BE2C (cell line): Measurements from ENCODE around the gene PHF20. TPM values are rescaled to one million over a fixed set of nuclear protein-coding genes. Genes with fewer than 3 reads are reported as not detected.
"Not testable (repeated sequence)": the region's sequence is repeated elsewhere in the genome, so short reads cannot be mapped to it uniquely, and the experiment has no call there.

Source experiments
- DNase-seq: peaks from one replicate; pipeline ENCODE4 v3.0.0-alpha.2; 2020
- H3K27me3 ChIP-seq: fragments of 250-450 bp; sonication (Bioruptor Pico); 2 replicates; pipeline ENCODE4 v1.5.1; 2020; ENCODE audit warnings: mild to moderate bottlenecking
- H3K36me3 ChIP-seq: fragments of 250-450 bp; sonication (Bioruptor Pico); 2 replicates; pipeline ENCODE4 v1.5.1; 2020; ENCODE audit warnings: mild to moderate bottlenecking
- H3K4me1 ChIP-seq: fragments of 250-450 bp; sonication (Bioruptor Pico); 2 replicates; pipeline ENCODE4 v1.5.1; 2020
- H3K4me3 ChIP-seq: 2 replicates; pipeline ENCODE4 v1.5.1; 2011; ENCODE audit warnings: low read depth, low read length
- H3K9me3 ChIP-seq: fragments of 250-450 bp; sonication (Bioruptor Pico); 2 replicates; pipeline ENCODE4 v1.5.1; 2020
- polyA plus RNA-seq: library from polyadenylated mRNA; unstranded; fragments of >200 nt; gene quantifications from one replicate; pipeline ENCODE4 v1.2.1, GENCODE V29; 2012; ENCODE audit warnings: low read depth, missing spikeins; ENCODE audit not compliant: insufficient read length, insufficient read depth
- TF ChIP-seq, protein P1 (sequence below): IDR thresholded peaks from 2 replicates; pipeline ENCODE4 v1.5.1; 2012; ENCODE audit warnings: mild to moderate bottlenecking, low read depth, low read length

Gene PHF20
- 17.6 TPM for polyA plus RNA-seq

DNA sequence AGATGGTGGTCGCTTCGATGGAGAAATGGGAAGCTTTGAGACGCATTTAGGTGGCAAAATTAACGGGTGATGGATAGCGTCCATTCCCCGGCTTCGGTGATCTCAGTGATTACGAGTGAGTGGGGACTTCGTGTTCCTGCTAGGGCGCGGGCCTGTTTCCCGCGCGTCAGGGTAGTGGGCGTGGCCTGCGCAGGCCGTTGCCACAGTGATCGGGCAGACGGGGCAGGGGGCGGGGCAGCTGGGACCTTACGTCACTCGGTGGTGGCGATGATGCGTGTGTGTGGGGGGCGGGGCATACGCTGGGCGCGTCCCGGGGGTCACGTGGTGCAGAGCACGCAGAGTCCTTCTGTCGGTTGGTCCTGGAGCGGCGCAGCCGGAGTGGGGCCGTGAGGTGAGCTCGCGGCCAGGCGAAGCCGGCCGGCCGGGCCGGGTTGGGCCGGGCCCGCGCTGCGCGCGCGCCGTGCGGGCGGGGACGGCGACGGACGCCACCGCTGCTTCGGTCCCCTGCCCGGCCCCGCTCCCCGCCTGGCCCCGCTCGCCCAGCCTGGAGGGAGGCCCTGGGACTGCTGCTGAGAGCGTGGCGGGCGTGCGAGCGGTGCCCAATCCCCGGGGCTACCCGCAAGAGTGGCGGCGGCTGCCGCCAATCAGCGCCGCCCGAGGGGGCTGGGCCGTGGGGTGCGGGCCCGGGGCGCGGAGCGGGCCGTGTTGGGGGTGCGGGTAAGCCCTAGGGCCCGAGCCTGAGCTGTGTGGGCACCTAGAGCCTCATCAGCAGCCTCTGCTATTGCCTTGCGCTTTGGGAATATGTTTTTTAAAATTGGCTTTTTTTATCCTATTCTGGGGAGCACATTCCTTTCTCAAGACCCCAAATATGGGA lies at the start of gene PHF20:
Gene PHF20, plus strand, starts transcription at position 327 of the 874 bp plus-strand sequence. CDS start 29,508 bp downstream, outside the sequence.
- Histone ChIP-seq H3K4me3 (peak within 1 kb of the TSS; percentile 83), H3K27me3 (no peaks in the 10 kb centered on the region), H3K9me3 (peaks cover 7% of the 10 kb centered on the region), H3K4me1 (peaks cover 20% of the 10 kb centered on the region), H3K36me3 (peaks cover 2% of the 10 kb centered on the region; the same call in 1 of the 2 replicates)
- peak; percentile 100 for DNase-seq
- TF ChIP-seq, protein P1, sequence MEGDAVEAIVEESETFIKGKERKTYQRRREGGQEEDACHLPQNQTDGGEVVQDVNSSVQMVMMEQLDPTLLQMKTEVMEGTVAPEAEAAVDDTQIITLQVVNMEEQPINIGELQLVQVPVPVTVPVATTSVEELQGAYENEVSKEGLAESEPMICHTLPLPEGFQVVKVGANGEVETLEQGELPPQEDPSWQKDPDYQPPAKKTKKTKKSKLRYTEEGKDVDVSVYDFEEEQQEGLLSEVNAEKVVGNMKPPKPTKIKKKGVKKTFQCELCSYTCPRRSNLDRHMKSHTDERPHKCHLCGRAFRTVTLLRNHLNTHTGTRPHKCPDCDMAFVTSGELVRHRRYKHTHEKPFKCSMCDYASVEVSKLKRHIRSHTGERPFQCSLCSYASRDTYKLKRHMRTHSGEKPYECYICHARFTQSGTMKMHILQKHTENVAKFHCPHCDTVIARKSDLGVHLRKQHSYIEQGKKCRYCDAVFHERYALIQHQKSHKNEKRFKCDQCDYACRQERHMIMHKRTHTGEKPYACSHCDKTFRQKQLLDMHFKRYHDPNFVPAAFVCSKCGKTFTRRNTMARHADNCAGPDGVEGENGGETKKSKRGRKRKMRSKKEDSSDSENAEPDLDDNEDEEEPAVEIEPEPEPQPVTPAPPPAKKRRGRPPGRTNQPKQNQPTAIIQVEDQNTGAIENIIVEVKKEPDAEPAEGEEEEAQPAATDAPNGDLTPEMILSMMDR = no peak

DNA sequence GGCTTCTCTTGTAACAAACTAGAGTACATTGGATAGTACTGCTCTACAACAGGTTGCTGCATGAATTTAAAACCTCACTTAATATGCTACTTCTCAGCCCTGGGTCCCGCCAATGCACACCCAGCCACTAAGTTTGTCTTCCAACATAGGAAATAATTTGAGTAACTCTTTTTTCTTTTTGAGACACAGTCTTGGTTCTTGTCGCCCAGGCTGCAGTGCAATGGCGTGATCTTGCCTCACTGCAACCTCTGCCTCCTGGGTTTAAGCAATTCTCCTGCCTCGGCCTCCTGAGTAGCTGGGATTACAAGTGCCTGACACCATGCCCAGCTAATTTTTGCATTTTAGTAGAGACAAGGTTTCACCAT lies 48.6 kb upstream of the PHF20 start:
- H3K4me1 ChIP-seq, H3K27me3 ChIP-seq, DNase-seq, H3K9me3 ChIP-seq, H3K4me3 ChIP-seq: not testable (repeated sequence)
- peaks cover 98% of the 10 kb centered on the region for H3K36me3 ChIP-seq

DNA sequence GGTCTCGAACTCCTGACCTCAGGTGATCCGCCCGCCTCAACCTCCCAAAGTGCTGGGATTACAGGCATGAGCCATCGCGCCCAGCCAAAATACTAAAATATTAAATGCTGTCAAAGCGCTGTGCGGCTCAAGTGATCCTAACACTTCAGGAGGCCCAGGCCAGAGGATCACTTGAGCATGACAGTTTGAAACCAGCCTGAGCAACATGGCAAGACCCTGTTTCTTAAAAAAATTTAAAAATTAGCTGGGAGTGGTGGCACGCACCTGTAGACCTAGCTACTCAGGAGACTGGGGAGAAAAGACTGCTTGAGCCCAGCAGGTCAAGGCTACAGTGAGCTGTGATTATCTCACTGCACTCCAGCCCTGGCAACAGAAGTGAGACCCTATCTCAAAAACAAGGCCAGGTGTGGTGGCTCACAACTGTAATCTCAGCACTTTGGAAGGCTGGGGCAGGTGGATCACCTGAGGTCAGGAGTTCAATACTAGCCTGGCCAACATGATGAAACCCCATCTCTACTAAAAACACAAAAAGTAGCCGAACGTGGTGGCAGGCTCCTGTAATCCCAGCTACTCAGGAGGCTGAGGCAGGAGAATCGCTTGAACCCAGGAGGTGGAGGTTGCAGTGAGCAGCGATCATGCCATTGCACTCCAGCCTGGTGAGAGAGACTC lies 48.0 kb upstream of the PHF20 start:
- H3K9me3 ChIP-seq, DNase-seq, H3K27me3 ChIP-seq, H3K4me1 ChIP-seq, H3K4me3 ChIP-seq: not testable (repeated sequence)
- peaks cover 98% of the 10 kb centered on the region for H3K36me3 ChIP-seq

DNA sequence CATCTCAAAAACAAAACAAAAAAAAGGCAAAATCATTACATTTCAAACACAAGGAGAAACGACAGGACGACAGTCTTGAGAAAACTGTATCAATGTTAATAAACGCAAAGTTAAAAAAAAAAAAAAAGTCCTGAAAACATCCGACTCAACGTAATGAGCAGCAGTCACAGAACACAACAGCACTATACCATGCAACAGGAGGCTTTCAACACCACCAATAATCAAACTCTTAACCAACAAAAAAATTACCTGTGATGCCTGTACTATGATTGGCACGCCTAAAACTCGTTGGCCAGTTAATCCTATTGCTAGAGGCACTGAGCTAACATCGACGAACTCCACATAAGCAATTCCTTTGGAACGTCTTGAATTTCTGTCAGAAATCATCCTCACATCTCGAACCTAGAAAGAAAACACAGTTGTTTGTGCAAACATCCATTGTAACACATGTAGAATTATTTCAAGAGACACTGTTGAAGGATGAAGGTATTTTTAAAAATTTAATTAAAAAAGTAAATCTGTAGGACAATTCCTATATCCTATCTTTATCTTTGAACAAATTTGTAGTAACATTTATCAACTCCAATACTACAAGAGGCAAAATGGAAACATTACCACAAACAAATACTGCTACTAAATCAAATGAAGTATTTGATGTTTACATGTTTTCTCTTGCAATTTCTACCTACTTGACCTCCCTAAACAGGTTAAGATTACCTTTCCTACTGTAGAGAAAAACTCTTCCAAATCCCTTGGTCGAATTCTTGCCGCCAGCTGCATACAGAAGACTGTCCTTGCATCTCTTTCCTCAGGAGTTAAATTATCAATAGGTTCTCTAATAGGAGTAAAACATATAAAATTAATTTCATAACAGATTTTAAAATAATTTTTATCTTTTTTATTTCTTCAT lies 47.2 kb upstream of the PHF20 start:
- peaks cover 98% of the 10 kb centered on the region for H3K36me3 ChIP-seq
- H3K27me3 ChIP-seq = no peaks in the 10 kb centered on the region
- H3K4me3 ChIP-seq = no peak overlapping the region
- H3K9me3 ChIP-seq = no peaks in the 10 kb centered on the region
- DNase-seq = no peak
- TF ChIP-seq, protein P1 = no peak
- no peaks in the 10 kb centered on the region for H3K4me1 ChIP-seq

DNA sequence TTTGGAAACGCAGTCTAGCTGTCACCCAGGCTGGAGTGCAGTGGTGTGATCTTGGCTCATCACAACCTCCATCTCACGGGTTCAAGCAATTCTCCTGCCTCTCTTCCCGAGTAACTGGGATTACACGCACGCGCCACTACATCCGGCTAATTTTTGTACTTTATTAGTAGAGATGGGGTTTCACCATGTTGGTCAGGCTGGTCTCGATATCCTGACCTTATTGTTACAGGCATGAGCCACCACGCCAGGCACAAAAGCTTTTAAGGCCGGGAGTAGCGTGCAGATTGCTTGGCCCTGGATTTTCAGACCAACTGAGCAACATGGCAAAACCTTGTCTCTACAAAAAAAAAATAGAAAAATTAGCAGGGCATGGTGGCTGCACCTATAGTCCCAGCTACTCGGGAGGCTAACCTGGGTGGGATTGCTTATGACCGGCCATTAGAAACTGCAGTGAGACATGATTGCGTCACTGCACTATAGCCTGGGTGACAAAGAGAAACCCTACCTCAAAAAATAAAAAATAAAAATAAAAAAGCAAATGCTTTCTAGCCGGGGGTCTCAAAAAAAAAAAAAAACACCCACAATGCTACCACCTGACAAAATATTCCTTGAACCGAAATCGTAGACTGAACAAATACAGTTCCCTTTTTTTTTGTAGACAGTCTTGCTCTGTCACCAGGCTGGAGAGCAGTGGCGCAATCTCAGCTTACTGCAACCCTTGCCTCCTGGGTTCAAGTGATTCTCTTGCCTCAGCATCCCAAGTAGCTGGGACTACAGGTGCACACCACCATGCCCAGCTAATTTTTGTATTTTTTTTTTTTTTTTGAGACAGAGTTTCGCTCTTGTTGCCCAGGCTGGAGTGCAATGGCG lies 44.7 kb upstream of the PHF20 start:
- peaks cover 98% of the 10 kb centered on the region for H3K36me3 ChIP-seq
- H3K9me3 ChIP-seq = no peaks in the 10 kb centered on the region
- H3K4me1 ChIP-seq = peaks cover 6% of the 10 kb centered on the region; the same call in 1 of the 2 replicates
- H3K27me3 ChIP-seq = no peaks in the 10 kb centered on the region
- TF ChIP-seq, protein P1 = no peak
- no peak for DNase-seq
- H3K4me3 ChIP-seq = no peak overlapping the region

DNA sequence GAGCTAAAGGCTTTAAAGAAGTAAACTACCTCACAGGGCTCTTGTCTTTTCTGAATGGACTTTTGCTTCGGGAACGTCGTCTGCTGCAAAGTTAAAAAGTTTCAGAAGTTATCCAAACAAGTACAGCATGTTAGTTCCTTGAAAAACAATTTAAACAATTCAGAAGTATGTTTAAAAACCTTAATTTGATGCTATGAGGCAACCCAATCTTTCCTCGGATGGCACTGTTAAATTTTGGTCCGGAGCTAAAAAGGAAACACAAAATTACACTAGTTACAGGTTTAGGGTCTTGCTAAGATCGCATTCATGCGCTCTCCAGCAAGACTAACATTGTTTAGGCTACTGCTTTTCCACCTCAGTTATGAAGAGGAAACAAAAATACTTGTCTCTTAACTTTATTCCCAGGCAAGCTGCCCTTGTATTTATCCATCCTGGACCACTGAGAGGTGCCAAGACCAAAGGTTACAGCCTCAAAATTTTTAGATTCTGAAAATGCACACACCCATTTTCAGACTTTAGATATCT lies 42.5 kb upstream of the PHF20 start:
- Histone ChIP-seq H3K36me3 (peaks cover 100% of the 10 kb centered on the region), H3K4me3 (no peak overlapping the region), H3K9me3 (no peaks in the 10 kb centered on the region), H3K4me1 (peaks cover 6% of the 10 kb centered on the region), H3K27me3 (0 out of 2 replicates have a peak, but pooled peaks cover 2% of the 10 kb centered on the region)
- DNase-seq = no peak
- TF ChIP-seq, protein P1 = no peak
